ENCODE measurements around the gene JHY. TPM values are rescaled to one million over a fixed set of nuclear protein-coding genes. Genes with fewer than 3 reads are reported as not detected.

JHY gene
- total and polyA plus RNA-seq, 3 experiments from 2014 or later: 4.3 to 7.6 (median 4.9) TPM

- peaks cover 15% of the 10 kb centered on the region for H3K4me1 ChIP-seq (ENCODE audit: insufficient read depth, low read length)
- peaks cover 74% of the 10 kb centered on the region for H3K27me3 ChIP-seq (ENCODE audit: insufficient read depth, low read length, poor library complexity, severe bottlenecking)
- peak overlapping the region in 1 of 8 donors; percentile 45 for H3K27ac Mint-ChIP-seq
- peaks cover 0 to 7% (median 5%) of the 10 kb centered on the region in 5 donors for H3K9me3 Mint-ChIP-seq
- H3K4me3 ChIP-seq (ENCODE audit: low read length): no peak overlapping the region
- ChIA-PET POLR2A (no interaction called here), CTCF (interaction anchor here (1.0 kb wide), 1 partner anchor 74 kb away, joined by 3 read pairs; no protein-coding TSS in a partner anchor)
- H3K9me3 ChIP-seq (ENCODE audit: low read length): no peaks in the 10 kb centered on the region
- H3K4me3 Mint-ChIP-seq: peak overlapping the region in 2 of 7 donors; percentile 24 to 26
- peaks cover 86 to 95% of the 10 kb centered on the region in 2 donors for H3K27me3 Mint-ChIP-seq
- no peaks in the 10 kb centered on the region for H3K36me3 ChIP-seq (ENCODE audit: insufficient read depth, low read length)
- peaks cover 0 to 1% (median 0%) of the 10 kb centered on the region in 3 donors for H3K36me3 Mint-ChIP-seq
- H3K27ac ChIP-seq (ENCODE audit: low read depth, low read length): no peak overlapping the region
- no peak for DNase-seq
- peaks cover 37 to 53% (median 41%) of the 10 kb centered on the region in 3 donors for H3K4me1 Mint-ChIP-seq
Observed at GRCh38 chr11:122979815-122980595, 97.4 kb downstream of the JHY start.

GRCh38 chr11:122981388-122982264, 99.1 kb downstream of the JHY start, which contains the start of gene BSX:
Gene BSX, minus strand, starts transcription at chr11:122981834. Its CDS starts 163 bp downstream, at chr11:122981671.
- Mint-ChIP-seq H3K4me3 (peak within 1 kb of the TSS in 4 of 7 donors; percentile 11 to 65 (median 14)), H3K27me3 (peaks cover 81 to 94% of the 10 kb centered on the region in 2 donors), H3K4me1 (peaks cover 32 to 47% (median 36%) of the 10 kb centered on the region in 3 donors), H3K36me3 (peaks cover 0 to 1% (median 0%) of the 10 kb centered on the region in 3 donors), H3K27ac (peak within 1 kb of the TSS in 2 of 8 donors; percentile 29 to 43), H3K9me3 (peaks cover 0 to 7% (median 5%) of the 10 kb centered on the region in 5 donors)
- H3K4me3 ChIP-seq (ENCODE audit: low read length): no peak within 1 kb of the TSS
- no peaks in the 10 kb centered on the region for H3K9me3 ChIP-seq (ENCODE audit: low read length)
- CTCF ChIA-PET: no interaction called here
- POLR2A ChIA-PET: interaction anchor here (0.5 kb wide), 1 partner anchor 80 kb away, joined by 4 read pairs; the partner anchor contains the start of gene HSPA8
- no peaks in the 10 kb centered on the region for H3K36me3 ChIP-seq (ENCODE audit: insufficient read depth, low read length)
- H3K27ac ChIP-seq (ENCODE audit: low read depth, low read length): no peak within 1 kb of the TSS
- peak; percentile 21 to 64 (median 33) for DNase-seq
- peaks cover 78% of the 10 kb centered on the region for H3K27me3 ChIP-seq (ENCODE audit: insufficient read depth, low read length, poor library complexity, severe bottlenecking)
- H3K4me1 ChIP-seq (ENCODE audit: insufficient read depth, low read length): peaks cover 15% of the 10 kb centered on the region

GRCh38 chr11:122983438-122984185, 101.1 kb downstream of the JHY start:
- peaks cover 64% of the 10 kb centered on the region for H3K27me3 ChIP-seq (ENCODE audit: insufficient read depth, low read length, poor library complexity, severe bottlenecking)
- no peaks in the 10 kb centered on the region for H3K36me3 ChIP-seq (ENCODE audit: insufficient read depth, low read length)
- H3K4me3 ChIP-seq (ENCODE audit: low read length): peak overlapping the region; percentile 49
- Mint-ChIP-seq H3K27me3 (peaks cover 71 to 89% of the 10 kb centered on the region in 2 donors), H3K27ac (peak overlapping the region in 1 of 8 donors; percentile 35), H3K4me1 (peaks cover 20 to 31% (median 21%) of the 10 kb centered on the region in 3 donors), H3K9me3 (peaks cover 0 to 7% (median 2%) of the 10 kb centered on the region in 5 donors), H3K36me3 (no peaks in the 10 kb centered on the region), H3K4me3 (peak overlapping the region; percentile 69 to 90 (median 86))
- POLR2A ChIA-PET: no interaction called here
- CTCF ChIA-PET: interaction anchor here (0.9 to 1.5 kb wide), 2 partner anchors 18 to 403 kb away, joined by 3 read pairs; no protein-coding TSS in a partner anchor
- no peak for DNase-seq
- no peak overlapping the region for H3K27ac ChIP-seq (ENCODE audit: low read depth, low read length)
- peaks cover 15% of the 10 kb centered on the region for H3K4me1 ChIP-seq (ENCODE audit: insufficient read depth, low read length)
- H3K9me3 ChIP-seq (ENCODE audit: low read length): no peaks in the 10 kb centered on the region

- CTCF ChIA-PET: interaction anchor here (0.9 to 1.5 kb wide), 2 partner anchors 19 to 404 kb away, joined by 3 read pairs; no protein-coding TSS in a partner anchor
- Histone ChIP-seq H3K4me1 (ENCODE audit: insufficient read depth, low read length) (peaks cover 15% of the 10 kb centered on the region), H3K36me3 (ENCODE audit: insufficient read depth, low read length) (no peaks in the 10 kb centered on the region), H3K27ac (ENCODE audit: low read depth, low read length) (no peak overlapping the region), H3K4me3 (ENCODE audit: low read length) (peak overlapping the region; percentile 49), H3K27me3 (ENCODE audit: insufficient read depth, low read length, poor library complexity, severe bottlenecking) (peaks cover 59% of the 10 kb centered on the region), H3K9me3 (ENCODE audit: low read length) (no peaks in the 10 kb centered on the region)
- Mint-ChIP-seq H3K36me3 (no peaks in the 10 kb centered on the region), H3K27ac (no peak overlapping the region), H3K4me3 (peak overlapping the region; percentile 83 to 90 (median 86)), H3K4me1 (peaks cover 17 to 31% (median 21%) of the 10 kb centered on the region in 3 donors), H3K27me3 (peaks cover 65 to 83% of the 10 kb centered on the region in 2 donors), H3K9me3 (peaks cover 0 to 7% (median 2%) of the 10 kb centered on the region in 5 donors)
- POLR2A ChIA-PET: no interaction called here
- DNase-seq: peak in 1 of 5 donors; percentile 3
Observed at GRCh38 chr11:122984186-122985011, 101.8 kb downstream of the JHY start.

- Histone ChIP-seq H3K4me1 (ENCODE audit: insufficient read depth, low read length) (no peaks in the 10 kb centered on the region), H3K4me3 (ENCODE audit: low read length) (no peak overlapping the region), H3K9me3 (ENCODE audit: low read length) (no peaks in the 10 kb centered on the region), H3K27ac (ENCODE audit: low read depth, low read length) (no peak overlapping the region), H3K36me3 (ENCODE audit: insufficient read depth, low read length) (no peaks in the 10 kb centered on the region), H3K27me3 (ENCODE audit: insufficient read depth, low read length, poor library complexity, severe bottlenecking) (no peaks in the 10 kb centered on the region)
- no peak for DNase-seq
- POLR2A ChIA-PET: no interaction called here
- CTCF ChIA-PET: no interaction called here
- H3K27me3 Mint-ChIP-seq: peaks cover 16 to 72% of the 10 kb centered on the region in 2 donors
- H3K27ac Mint-ChIP-seq: no peak overlapping the region
- peaks cover 0 to 2% (median 0%) of the 10 kb centered on the region in 5 donors for H3K9me3 Mint-ChIP-seq
- no peaks in the 10 kb centered on the region for H3K4me1 Mint-ChIP-seq
- H3K4me3 Mint-ChIP-seq: no peak overlapping the region
- H3K36me3 Mint-ChIP-seq: peaks cover 0 to 3% (median 0%) of the 10 kb centered on the region in 3 donors
Observed at GRCh38 chr11:122995526-122995925, 113.0 kb downstream of the JHY start.

GRCh38 chr11:122998727-122999366, 116.3 kb downstream of the JHY start:
- no peaks in the 10 kb centered on the region for H3K27me3 ChIP-seq (ENCODE audit: insufficient read depth, low read length, poor library complexity, severe bottlenecking)
- H3K4me3 Mint-ChIP-seq: no peak overlapping the region
- ChIA-PET CTCF (no interaction called here), POLR2A (no interaction called here)
- peaks cover 0 to 2% (median 0%) of the 10 kb centered on the region in 5 donors for H3K9me3 Mint-ChIP-seq
- H3K36me3 Mint-ChIP-seq: no peaks in the 10 kb centered on the region
- H3K27ac Mint-ChIP-seq: no peak overlapping the region
- H3K36me3 ChIP-seq (ENCODE audit: insufficient read depth, low read length): no peaks in the 10 kb centered on the region
- DNase-seq: no peak
- peaks cover 16 to 64% of the 10 kb centered on the region in 2 donors for H3K27me3 Mint-ChIP-seq
- H3K27ac ChIP-seq (ENCODE audit: low read depth, low read length): no peak overlapping the region
- H3K4me3 ChIP-seq (ENCODE audit: low read length): no peak overlapping the region
- H3K4me1 ChIP-seq (ENCODE audit: insufficient read depth, low read length): no peaks in the 10 kb centered on the region
- no peaks in the 10 kb centered on the region for H3K9me3 ChIP-seq (ENCODE audit: low read length)
- no peaks in the 10 kb centered on the region for H3K4me1 Mint-ChIP-seq

Measured in CD8-positive, alpha-beta memory T cell (primary cell).